HepG2 (cell line): ENCODE results near the gene ZNF615.
"Not testable (repeated sequence)": the region's sequence is repeated elsewhere in the genome, so short reads cannot be mapped to it uniquely, and the experiment has no call there.

ENCODE experiments used
- CTCF ChIP-seq: sonication (generic); formaldehyde crosslinking; IDR thresholded peaks from 2 replicates; pipeline ENCODE4 v1.5.0; 2020; ENCODE audit warnings: mild to moderate bottlenecking, missing genetic modification reagents, moderate library complexity
- EZH2 ChIP-seq: conservative IDR thresholded peaks from 2 replicates; pipeline ENCODE4 v1.6.1; 2012; ENCODE audit warnings: mild to moderate bottlenecking, low read depth, low read length, moderate library complexity
- GATAD1 ChIP-seq: IDR thresholded peaks from 2 replicates; pipeline ENCODE4 v1.6.1; 2016; ENCODE audit warnings: missing genetic modification reagents, missing compliant biosample characterization
- MAX ChIP-seq: IDR thresholded peaks from 2 replicates; pipeline ENCODE4 v1.6.1; 2012; ENCODE audit warnings: inconsistent platforms
- NONO ChIP-seq, 2 experiments: fragments of 450-650 bp in 1 of 2; sonication (generic) in 1 of 2; formaldehyde crosslinking in 1 of 2; IDR thresholded peaks in 1 of 2; conservative IDR thresholded peaks in 1 of 2; 2 replicates each; pipeline versions ENCODE4 v1.6.1 to v1.8.0; 2017 to 2022; ENCODE audit warnings: mild to moderate bottlenecking in 1 of 2, missing genetic modification reagents in 1 of 2, moderate library complexity in 1 of 2
- PATZ1 ChIP-seq: sonication (generic); formaldehyde crosslinking; IDR thresholded peaks from 2 replicates; pipeline ENCODE4 v1.4.0; 2020; ENCODE audit warnings: missing genetic modification reagents
- POLR2A ChIP-seq, 2 experiments: IDR thresholded peaks; 2 replicates each; pipeline ENCODE4 v1.6.1; 2011; ENCODE audit warnings: low read depth in 2 of 2, low read length in 2 of 2, mild to moderate bottlenecking in 1 of 2, moderate library complexity in 1 of 2; ENCODE audit not compliant: insufficient read depth in 1 of 2
- REST ChIP-seq, 2 experiments: IDR thresholded peaks; 2 replicates each; pipeline ENCODE4 v1.6.1; 2011 to 2012; ENCODE audit warnings: low read length in 2 of 2, borderline replicate concordance in 1 of 2, low read depth in 1 of 2, mild to moderate bottlenecking in 1 of 2, moderate library complexity in 1 of 2
- RFXAP ChIP-seq: sonication (generic); formaldehyde crosslinking; IDR thresholded peaks from 2 replicates; pipeline ENCODE4 v1.4.0; 2020; ENCODE audit warnings: missing genetic modification reagents, borderline replicate concordance
- TFDP2 ChIP-seq: sonication (generic); formaldehyde crosslinking; IDR thresholded peaks from 2 replicates; pipeline ENCODE4 v1.4.0; 2020; ENCODE audit warnings: missing genetic modification reagents
- ZBTB33 ChIP-seq: sonication (generic); formaldehyde crosslinking; IDR thresholded peaks from 2 replicates; pipeline ENCODE4 v1.4.0; 2020; ENCODE audit warnings: missing genetic modification reagents
- ZNF607 ChIP-seq: sonication (generic); formaldehyde crosslinking; IDR thresholded peaks from 2 replicates; pipeline ENCODE4 v1.5.1; 2020; ENCODE audit warnings: missing genetic modification reagents, mild to moderate bottlenecking, borderline replicate concordance
- ZNF839 ChIP-seq: sonication (generic); formaldehyde crosslinking; IDR thresholded peaks from 2 replicates; pipeline ENCODE4 v1.4.0; 2020; ENCODE audit warnings: missing genetic modification reagents, mild to moderate bottlenecking, borderline replicate concordance

GRCh38 chr19:51975787-51976186, 32.2 kb downstream of the ZNF615 start:
- TF ChIP-seq TFDP2 (CRISPR knock-in tag); ZNF607 (CRISPR knock-in tag); POLR2A (IDR thresholded peaks at IDR 0.05; ENCODE audit: insufficient read depth in 1 of 2, low read depth in 2 of 2, low read length in 2 of 2); ZBTB33 (CRISPR knock-in tag); RFXAP (CRISPR knock-in tag); REST (IDR thresholded peaks at IDR 0.05; ENCODE audit: borderline replicate concordance in 1 of 2, low read depth in 1 of 2, low read length in 2 of 2); EZH2; MAX; PATZ1 (CRISPR knock-in tag); GATAD1 (CRISPR knock-in tag); NONO (IDR thresholded peaks at IDR 0.05); NONO (CRISPR knock-in tag; conservative IDR thresholded peaks at IDR 0.05); ZNF839 (CRISPR knock-in tag); CTCF (CRISPR knock-in tag): not testable (repeated sequence)
